H7 (cell line): ENCODE results near the gene CCDC91. TPM values are rescaled to one million over a fixed set of nuclear protein-coding genes. Genes with fewer than 3 reads are reported as not detected.
A peak's percentile ranks its signal among the peaks of the same experiment; 100 is the strongest.

Experiments used
- DNase-seq: peaks from one replicate; pipeline ENCODE4 v3.0.0; 2012
- H3K27me3 ChIP-seq: 2 replicates; pipeline ENCODE4 v1.6.0; 2011; ENCODE audit warnings: mild to moderate bottlenecking, low read length; ENCODE audit not compliant: control insufficient read depth, insufficient read depth
- H3K36me3 ChIP-seq: replicated peaks from 2 replicates; pipeline ENCODE4 v1.5.1; 2011; ENCODE audit warnings: low read length; ENCODE audit not compliant: control insufficient read depth, insufficient read depth
- H3K4me3 ChIP-seq: 2 replicates; pipeline ENCODE4 v1.5.1; 2011; ENCODE audit warnings: low read depth, mild to moderate bottlenecking, control low read depth, low read length, moderate library complexity; ENCODE audit not compliant: insufficient read depth
- total RNA-seq: library from RNA; depleted of rRNA; stranded (reverse); fragments of >200 nt; shearing (Covaris generic); gene quantifications from 2 replicates; pipeline ENCODE4 v1.2.3, GENCODE V29; 2014; rRNA removed

The CCDC91 gene
- total RNA-seq, result 9.5 and 11.5 TPM in 2 replicates

GRCh38 chr12:28190321-28191050 is at the start of gene CCDC91:
Gene CCDC91 (plus strand): TSS chr12:28190456. CDS start chr12:28257216, 66,760 bp downstream.
- Histone ChIP-seq H3K4me3 (peak within 1 kb of the TSS; percentile 85), H3K27me3 (no peaks in the 10 kb centered on the region), H3K36me3 (no peaks in the 10 kb centered on the region)
- DNase-seq, result peak; percentile 86

GRCh38 chr12:28144059-28144458 is 46.2 kb upstream of the CCDC91 start:
- Histone ChIP-seq H3K27me3 (no peaks in the 10 kb centered on the region), H3K36me3 (no peaks in the 10 kb centered on the region), H3K4me3 (no peak overlapping the region)
- no peak for DNase-seq

GRCh38 chr12:28144532-28144931 is 45.7 kb upstream of the CCDC91 start:
- Histone ChIP-seq H3K27me3 (no peaks in the 10 kb centered on the region), H3K4me3 (no peak overlapping the region), H3K36me3 (no peaks in the 10 kb centered on the region)
- DNase-seq, result no peak

- H3K36me3 ChIP-seq, result no peaks in the 10 kb centered on the region
- no peak overlapping the region for H3K4me3 ChIP-seq
- no peak for DNase-seq
- no peaks in the 10 kb centered on the region for H3K27me3 ChIP-seq
Measured at GRCh38 chr12:28145216-28145615, 45.0 kb upstream of the CCDC91 start.

- H3K36me3 ChIP-seq, result no peaks in the 10 kb centered on the region
- no peak for DNase-seq
- H3K27me3 ChIP-seq, result no peaks in the 10 kb centered on the region
- H3K4me3 ChIP-seq, result no peak overlapping the region
Measured at GRCh38 chr12:28149279-28149678, 41.0 kb upstream of the CCDC91 start.

- Histone ChIP-seq H3K4me3 (no peak overlapping the region), H3K27me3 (no peaks in the 10 kb centered on the region), H3K36me3 (no peaks in the 10 kb centered on the region)
- DNase-seq, result no peak
Measured at GRCh38 chr12:28156362-28156761, 33.9 kb upstream of the CCDC91 start.

GRCh38 chr12:28156804-28157203 is 33.5 kb upstream of the CCDC91 start:
- no peak for DNase-seq
- Histone ChIP-seq H3K27me3 (no peaks in the 10 kb centered on the region), H3K4me3 (no peak overlapping the region), H3K36me3 (no peaks in the 10 kb centered on the region)

- DNase-seq, result no peak
- H3K4me3 ChIP-seq, result no peak overlapping the region
- H3K27me3 ChIP-seq, result no peaks in the 10 kb centered on the region
- H3K36me3 ChIP-seq, result no peaks in the 10 kb centered on the region
Measured at GRCh38 chr12:28158353-28158752, 31.9 kb upstream of the CCDC91 start.

GRCh38 chr12:28159688-28160087 is 30.6 kb upstream of the CCDC91 start:
- H3K4me3 ChIP-seq, result no peak overlapping the region
- no peaks in the 10 kb centered on the region for H3K27me3 ChIP-seq
- no peak for DNase-seq

GRCh38 chr12:28161697-28162096 is 28.6 kb upstream of the CCDC91 start:
- no peak for DNase-seq
- no peaks in the 10 kb centered on the region for H3K27me3 ChIP-seq
- no peak overlapping the region for H3K4me3 ChIP-seq
- no peaks in the 10 kb centered on the region for H3K36me3 ChIP-seq

More at GRCh38 chr12:28159688-28160087, 30.6 kb upstream of the CCDC91 start:
- H3K36me3 ChIP-seq, result no peaks in the 10 kb centered on the region

GRCh38 chr12:28162697-28163096 is 27.6 kb upstream of the CCDC91 start:
- DNase-seq, result no peak
- no peaks in the 10 kb centered on the region for H3K36me3 ChIP-seq
- no peak overlapping the region for H3K4me3 ChIP-seq
- H3K27me3 ChIP-seq, result no peaks in the 10 kb centered on the region

GRCh38 chr12:28164644-28165275 is 25.5 kb upstream of the CCDC91 start:
- Histone ChIP-seq H3K4me3 (no peak overlapping the region), H3K36me3 (no peaks in the 10 kb centered on the region), H3K27me3 (no peaks in the 10 kb centered on the region)
- no peak for DNase-seq

- no peak overlapping the region for H3K4me3 ChIP-seq
- no peak for DNase-seq
- H3K27me3 ChIP-seq, result no peaks in the 10 kb centered on the region
- H3K36me3 ChIP-seq, result no peaks in the 10 kb centered on the region
Measured at GRCh38 chr12:28167981-28168485, 22.2 kb upstream of the CCDC91 start.

GRCh38 chr12:28171356-28172060 is 18.7 kb upstream of the CCDC91 start:
- no peak for DNase-seq
- Histone ChIP-seq H3K4me3 (no peak overlapping the region), H3K36me3 (no peaks in the 10 kb centered on the region), H3K27me3 (no peaks in the 10 kb centered on the region)
